ENCODE results near the gene CBX5. TPM values are rescaled to one million over a fixed set of nuclear protein-coding genes. Genes with fewer than 3 reads are reported as not detected.

CBX5 gene
- total and polyA plus RNA-seq, 10 of the 15 experiments (the other 5 are each of a cell fraction or from before 2014, with no cell fraction given), result 46.7 to 138 (median 74.6) TPM

- TF ChIP-seq KLF5 (IDR thresholded peaks at IDR 0.05; ENCODE audit: partially characterized antibody) (no peak), BCL11A (IDR thresholded peaks at IDR 0.05; ENCODE audit: low read depth, low read length) (no peak), MLLT1 (IDR thresholded peaks at IDR 0.05) (no peak), NR2C1 (IDR thresholded peaks at IDR 0.05) (no peak)
Measured at GRCh38 chr12:54215989-54216796, 63.7 kb downstream of the CBX5 start (continued).

- ChIA-PET RAD21 (ENCODE audit: unreplicated experiment) (interaction anchor here (0.6 to 2.4 kb wide), 17 partner anchors 12 to 796 kb away, joined by 3 to 13 read pairs (median 3); partner anchors contain the start of genes COPZ1, HNRNPA1, HOXC10 and HOXC5), SMC1A (ENCODE audit: uncharacterized antibody, unreplicated experiment) (interaction anchor here (0.6 to 2.4 kb wide), 5 partner anchors 14 to 228 kb away, joined by 3 to 10 read pairs (median 3); no protein-coding TSS in a partner anchor), POLR2A (interaction anchor here (1.0 kb wide), 1 partner anchor 145 kb away, joined by 4 read pairs; no protein-coding TSS in a partner anchor), CTCF (interaction anchor here (0.6 to 5.1 kb wide), 51 partner anchors 7 to 468 kb away, joined by 3 to 63 read pairs (median 6); partner anchors contain the start of genes CBX5, COPZ1, HNRNPA1 and HOXC10)
- 12% methylated on average over 33 of the region's 33 CpGs for WGBS (ENCODE audit: insufficient coverage, insufficient replicate concordance, low lambda C conversion rate, missing lambda C conversion rate)
- ATAC-seq (peak; percentile 87), DNase-seq (ENCODE audit: low read depth, low spot score) (peak; percentile 59), FAIRE-seq (peak; percentile 91)
- H3K9me3 ChIP-seq (replicated peaks; ENCODE audit: control insufficient read depth, insufficient read depth, low read length), result no peaks in the 10 kb centered on the region
- in situ Hi-C loops (cut with MboI) (loop anchor here (5.0 kb wide), 1 partner anchor 148 kb away; the partner anchor contains the start of gene GPR84), intact Hi-C loops (cut with micrococcal nuclease; ENCODE audit: unreplicated experiment) (loop anchor here (10.0 kb wide), 1 partner anchor 510 kb away; no protein-coding TSS in a partner anchor)
- H3K4me1 ChIP-seq (ENCODE audit: control insufficient read depth, insufficient read depth, low read length), result peaks cover 33% of the 10 kb centered on the region
- peak overlapping the region; percentile 85 for H2AFZ ChIP-seq (ENCODE audit: control insufficient read depth, low read depth, low read length)
- peak overlapping the region; percentile 46; the same call in 1 of the 2 replicates for H3K4me3 ChIP-seq
- H3K36me3 ChIP-seq (ENCODE audit: control insufficient read depth in 2 of 2, insufficient read depth in 2 of 2, low read length in 1 of 2), result no peaks in the 10 kb centered on the region
- H4K20me1 ChIP-seq (ENCODE audit: control insufficient read depth, insufficient read depth), result no peaks in the 10 kb centered on the region
- BruUV-seq (replicated peaks), result no TSS peak
- peak overlapping the region; percentile 16; the same call in 1 of the 2 replicates for H3K9ac ChIP-seq (ENCODE audit: control insufficient read depth, insufficient read depth, low read length)
- peak overlapping the region; percentile 91 for H3K4me2 ChIP-seq (ENCODE audit: control insufficient read depth, insufficient read depth)
- peaks cover 0 to 1% of the 10 kb centered on the region in 2 experiments; a peak in 1 of 4 replicates for H3K27me3 ChIP-seq (replicated peaks in 1 of 2; ENCODE audit: control insufficient read depth in 2 of 2, insufficient read depth in 2 of 2, low read length in 1 of 2)
- H3K27ac ChIP-seq (ENCODE audit: control insufficient read depth, insufficient read depth), result peak overlapping the region; percentile 39
- no peaks in the 10 kb centered on the region for H3K79me2 ChIP-seq (ENCODE audit: control insufficient read depth, insufficient read depth, low read length)
- TF ChIP-seq PBX3 (IDR thresholded peaks at IDR 0.05; ENCODE audit: insufficient replicate concordance, low read depth, low read length), result peak; percentile 56
- TF ChIP-seq SP1 (IDR thresholded peaks at IDR 0.05; ENCODE audit: low read depth, low read length), result peak; percentile 70
- 0 out of 2 replicates have a peak, but pooled peaks have one; percentile 20 for TF ChIP-seq NKRF (conservative IDR thresholded peaks at IDR 0.05)
- peak; percentile 57; the same call in 1 of the 2 replicates for TF ChIP-seq DPF2 (IDR thresholded peaks at IDR 0.05)
- 0 out of 2 replicates have a peak, but pooled peaks have one; percentile 60 for TF ChIP-seq LARP7 (IDR thresholded peaks at IDR 0.05)
Measured at GRCh38 chr12:54214553-54215406, 65.1 kb downstream of the CBX5 start.

Data from GM12878 (cell line).